ENCODE results near the gene SHROOM3. TPM values are rescaled to one million over a fixed set of nuclear protein-coding genes. Genes with fewer than 3 reads are reported as not detected.

The SHROOM3 gene
- total and polyA plus RNA-seq, 2 experiments from 2014 or later: 11.3 to 73.5 TPM

DNA sequence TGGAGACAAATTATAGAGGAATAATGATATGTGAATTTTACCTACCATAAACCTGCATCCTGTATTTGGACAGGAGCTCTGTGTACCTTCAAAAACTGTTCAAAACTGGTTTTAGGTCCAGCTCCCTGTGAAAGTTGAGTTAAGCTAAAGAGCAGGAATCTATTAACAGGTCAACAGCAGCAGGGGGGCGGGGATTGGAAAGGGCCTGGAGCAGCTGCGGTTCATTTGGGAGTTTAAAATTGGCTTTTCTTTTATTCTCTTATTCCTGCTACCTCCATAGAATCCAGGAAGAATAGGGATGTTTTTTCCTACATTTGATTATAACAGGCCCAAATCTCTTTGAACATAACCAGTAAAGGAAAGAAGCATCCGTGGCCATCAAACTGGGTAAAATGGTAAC, 23.8 kb downstream of the SHROOM3 start:
- Mint-ChIP-seq H3K27ac (peak overlapping the region; percentile 97), H3K9me3 (peaks cover 14% of the 10 kb centered on the region), H3K27me3 (ENCODE audit: insufficient read depth, low read depth, poor library complexity) (no peaks in the 10 kb centered on the region), H3K4me1 (peaks cover 26% of the 10 kb centered on the region), H3K4me3 (peak overlapping the region; percentile 38; the same call in 1 of the 3 replicates), H3K36me3 (ENCODE audit: low read depth) (peaks cover 18% of the 10 kb centered on the region)
- H3K36me3 ChIP-seq (ENCODE audit: insufficient read depth): peaks cover 6% of the 10 kb centered on the region; the same call in 1 of the 2 replicates
- ATAC-seq: peak; percentile 47
- no peaks in the 10 kb centered on the region for H3K79me2 ChIP-seq (replicated peaks; ENCODE audit: insufficient read depth)
- DNase-seq (ENCODE audit: low spot score): peak; percentile 67
- H3F3A ChIP-seq (replicated peaks; ENCODE audit: low read depth): no peaks in the 10 kb centered on the region
- no peak for TF ChIP-seq EZH2 (IDR thresholded peaks at IDR 0.05; ENCODE audit: low read depth, unreplicated experiment)
- no peak for TF ChIP-seq CREB1 (CRISPR knock-in tag; IDR thresholded peaks at IDR 0.05; ENCODE audit: low read depth)
- TF ChIP-seq JUNB (IDR thresholded peaks at IDR 0.05; ENCODE audit: unreplicated experiment): no peak
- no peak for TF ChIP-seq ZNF331 (CRISPR knock-in tag; IDR thresholded peaks at IDR 0.05; ENCODE audit: low read depth)
- TF ChIP-seq, protein P1, sequence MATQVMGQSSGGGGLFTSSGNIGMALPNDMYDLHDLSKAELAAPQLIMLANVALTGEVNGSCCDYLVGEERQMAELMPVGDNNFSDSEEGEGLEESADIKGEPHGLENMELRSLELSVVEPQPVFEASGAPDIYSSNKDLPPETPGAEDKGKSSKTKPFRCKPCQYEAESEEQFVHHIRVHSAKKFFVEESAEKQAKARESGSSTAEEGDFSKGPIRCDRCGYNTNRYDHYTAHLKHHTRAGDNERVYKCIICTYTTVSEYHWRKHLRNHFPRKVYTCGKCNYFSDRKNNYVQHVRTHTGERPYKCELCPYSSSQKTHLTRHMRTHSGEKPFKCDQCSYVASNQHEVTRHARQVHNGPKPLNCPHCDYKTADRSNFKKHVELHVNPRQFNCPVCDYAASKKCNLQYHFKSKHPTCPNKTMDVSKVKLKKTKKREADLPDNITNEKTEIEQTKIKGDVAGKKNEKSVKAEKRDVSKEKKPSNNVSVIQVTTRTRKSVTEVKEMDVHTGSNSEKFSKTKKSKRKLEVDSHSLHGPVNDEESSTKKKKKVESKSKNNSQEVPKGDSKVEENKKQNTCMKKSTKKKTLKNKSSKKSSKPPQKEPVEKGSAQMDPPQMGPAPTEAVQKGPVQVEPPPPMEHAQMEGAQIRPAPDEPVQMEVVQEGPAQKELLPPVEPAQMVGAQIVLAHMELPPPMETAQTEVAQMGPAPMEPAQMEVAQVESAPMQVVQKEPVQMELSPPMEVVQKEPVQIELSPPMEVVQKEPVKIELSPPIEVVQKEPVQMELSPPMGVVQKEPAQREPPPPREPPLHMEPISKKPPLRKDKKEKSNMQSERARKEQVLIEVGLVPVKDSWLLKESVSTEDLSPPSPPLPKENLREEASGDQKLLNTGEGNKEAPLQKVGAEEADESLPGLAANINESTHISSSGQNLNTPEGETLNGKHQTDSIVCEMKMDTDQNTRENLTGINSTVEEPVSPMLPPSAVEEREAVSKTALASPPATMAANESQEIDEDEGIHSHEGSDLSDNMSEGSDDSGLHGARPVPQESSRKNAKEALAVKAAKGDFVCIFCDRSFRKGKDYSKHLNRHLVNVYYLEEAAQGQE (IDR thresholded peaks at IDR 0.05; ENCODE audit: unreplicated experiment): no peak
- no peak for TF ChIP-seq POLR2AphosphoS5 (IDR thresholded peaks at IDR 0.05; ENCODE audit: low read depth)
- no peak for TF ChIP-seq STAT1 (IDR thresholded peaks at IDR 0.05; ENCODE audit: unreplicated experiment)
- no peak for TF ChIP-seq EZH2phosphoT487 (IDR thresholded peaks at IDR 0.05; ENCODE audit: unreplicated experiment)
- TF ChIP-seq, protein P2, sequence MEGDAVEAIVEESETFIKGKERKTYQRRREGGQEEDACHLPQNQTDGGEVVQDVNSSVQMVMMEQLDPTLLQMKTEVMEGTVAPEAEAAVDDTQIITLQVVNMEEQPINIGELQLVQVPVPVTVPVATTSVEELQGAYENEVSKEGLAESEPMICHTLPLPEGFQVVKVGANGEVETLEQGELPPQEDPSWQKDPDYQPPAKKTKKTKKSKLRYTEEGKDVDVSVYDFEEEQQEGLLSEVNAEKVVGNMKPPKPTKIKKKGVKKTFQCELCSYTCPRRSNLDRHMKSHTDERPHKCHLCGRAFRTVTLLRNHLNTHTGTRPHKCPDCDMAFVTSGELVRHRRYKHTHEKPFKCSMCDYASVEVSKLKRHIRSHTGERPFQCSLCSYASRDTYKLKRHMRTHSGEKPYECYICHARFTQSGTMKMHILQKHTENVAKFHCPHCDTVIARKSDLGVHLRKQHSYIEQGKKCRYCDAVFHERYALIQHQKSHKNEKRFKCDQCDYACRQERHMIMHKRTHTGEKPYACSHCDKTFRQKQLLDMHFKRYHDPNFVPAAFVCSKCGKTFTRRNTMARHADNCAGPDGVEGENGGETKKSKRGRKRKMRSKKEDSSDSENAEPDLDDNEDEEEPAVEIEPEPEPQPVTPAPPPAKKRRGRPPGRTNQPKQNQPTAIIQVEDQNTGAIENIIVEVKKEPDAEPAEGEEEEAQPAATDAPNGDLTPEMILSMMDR (conservative IDR thresholded peaks at IDR 0.05; ENCODE audit: low read depth in 2 of 2): no peak
- TF ChIP-seq, protein P3, sequence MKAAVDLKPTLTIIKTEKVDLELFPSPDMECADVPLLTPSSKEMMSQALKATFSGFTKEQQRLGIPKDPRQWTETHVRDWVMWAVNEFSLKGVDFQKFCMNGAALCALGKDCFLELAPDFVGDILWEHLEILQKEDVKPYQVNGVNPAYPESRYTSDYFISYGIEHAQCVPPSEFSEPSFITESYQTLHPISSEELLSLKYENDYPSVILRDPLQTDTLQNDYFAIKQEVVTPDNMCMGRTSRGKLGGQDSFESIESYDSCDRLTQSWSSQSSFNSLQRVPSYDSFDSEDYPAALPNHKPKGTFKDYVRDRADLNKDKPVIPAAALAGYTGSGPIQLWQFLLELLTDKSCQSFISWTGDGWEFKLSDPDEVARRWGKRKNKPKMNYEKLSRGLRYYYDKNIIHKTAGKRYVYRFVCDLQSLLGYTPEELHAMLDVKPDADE (IDR thresholded peaks at IDR 0.05): no peak
- no peak for TF ChIP-seq NANOG (IDR thresholded peaks at IDR 0.05; ENCODE audit: borderline replicate concordance)
- TF ChIP-seq, protein P4, sequence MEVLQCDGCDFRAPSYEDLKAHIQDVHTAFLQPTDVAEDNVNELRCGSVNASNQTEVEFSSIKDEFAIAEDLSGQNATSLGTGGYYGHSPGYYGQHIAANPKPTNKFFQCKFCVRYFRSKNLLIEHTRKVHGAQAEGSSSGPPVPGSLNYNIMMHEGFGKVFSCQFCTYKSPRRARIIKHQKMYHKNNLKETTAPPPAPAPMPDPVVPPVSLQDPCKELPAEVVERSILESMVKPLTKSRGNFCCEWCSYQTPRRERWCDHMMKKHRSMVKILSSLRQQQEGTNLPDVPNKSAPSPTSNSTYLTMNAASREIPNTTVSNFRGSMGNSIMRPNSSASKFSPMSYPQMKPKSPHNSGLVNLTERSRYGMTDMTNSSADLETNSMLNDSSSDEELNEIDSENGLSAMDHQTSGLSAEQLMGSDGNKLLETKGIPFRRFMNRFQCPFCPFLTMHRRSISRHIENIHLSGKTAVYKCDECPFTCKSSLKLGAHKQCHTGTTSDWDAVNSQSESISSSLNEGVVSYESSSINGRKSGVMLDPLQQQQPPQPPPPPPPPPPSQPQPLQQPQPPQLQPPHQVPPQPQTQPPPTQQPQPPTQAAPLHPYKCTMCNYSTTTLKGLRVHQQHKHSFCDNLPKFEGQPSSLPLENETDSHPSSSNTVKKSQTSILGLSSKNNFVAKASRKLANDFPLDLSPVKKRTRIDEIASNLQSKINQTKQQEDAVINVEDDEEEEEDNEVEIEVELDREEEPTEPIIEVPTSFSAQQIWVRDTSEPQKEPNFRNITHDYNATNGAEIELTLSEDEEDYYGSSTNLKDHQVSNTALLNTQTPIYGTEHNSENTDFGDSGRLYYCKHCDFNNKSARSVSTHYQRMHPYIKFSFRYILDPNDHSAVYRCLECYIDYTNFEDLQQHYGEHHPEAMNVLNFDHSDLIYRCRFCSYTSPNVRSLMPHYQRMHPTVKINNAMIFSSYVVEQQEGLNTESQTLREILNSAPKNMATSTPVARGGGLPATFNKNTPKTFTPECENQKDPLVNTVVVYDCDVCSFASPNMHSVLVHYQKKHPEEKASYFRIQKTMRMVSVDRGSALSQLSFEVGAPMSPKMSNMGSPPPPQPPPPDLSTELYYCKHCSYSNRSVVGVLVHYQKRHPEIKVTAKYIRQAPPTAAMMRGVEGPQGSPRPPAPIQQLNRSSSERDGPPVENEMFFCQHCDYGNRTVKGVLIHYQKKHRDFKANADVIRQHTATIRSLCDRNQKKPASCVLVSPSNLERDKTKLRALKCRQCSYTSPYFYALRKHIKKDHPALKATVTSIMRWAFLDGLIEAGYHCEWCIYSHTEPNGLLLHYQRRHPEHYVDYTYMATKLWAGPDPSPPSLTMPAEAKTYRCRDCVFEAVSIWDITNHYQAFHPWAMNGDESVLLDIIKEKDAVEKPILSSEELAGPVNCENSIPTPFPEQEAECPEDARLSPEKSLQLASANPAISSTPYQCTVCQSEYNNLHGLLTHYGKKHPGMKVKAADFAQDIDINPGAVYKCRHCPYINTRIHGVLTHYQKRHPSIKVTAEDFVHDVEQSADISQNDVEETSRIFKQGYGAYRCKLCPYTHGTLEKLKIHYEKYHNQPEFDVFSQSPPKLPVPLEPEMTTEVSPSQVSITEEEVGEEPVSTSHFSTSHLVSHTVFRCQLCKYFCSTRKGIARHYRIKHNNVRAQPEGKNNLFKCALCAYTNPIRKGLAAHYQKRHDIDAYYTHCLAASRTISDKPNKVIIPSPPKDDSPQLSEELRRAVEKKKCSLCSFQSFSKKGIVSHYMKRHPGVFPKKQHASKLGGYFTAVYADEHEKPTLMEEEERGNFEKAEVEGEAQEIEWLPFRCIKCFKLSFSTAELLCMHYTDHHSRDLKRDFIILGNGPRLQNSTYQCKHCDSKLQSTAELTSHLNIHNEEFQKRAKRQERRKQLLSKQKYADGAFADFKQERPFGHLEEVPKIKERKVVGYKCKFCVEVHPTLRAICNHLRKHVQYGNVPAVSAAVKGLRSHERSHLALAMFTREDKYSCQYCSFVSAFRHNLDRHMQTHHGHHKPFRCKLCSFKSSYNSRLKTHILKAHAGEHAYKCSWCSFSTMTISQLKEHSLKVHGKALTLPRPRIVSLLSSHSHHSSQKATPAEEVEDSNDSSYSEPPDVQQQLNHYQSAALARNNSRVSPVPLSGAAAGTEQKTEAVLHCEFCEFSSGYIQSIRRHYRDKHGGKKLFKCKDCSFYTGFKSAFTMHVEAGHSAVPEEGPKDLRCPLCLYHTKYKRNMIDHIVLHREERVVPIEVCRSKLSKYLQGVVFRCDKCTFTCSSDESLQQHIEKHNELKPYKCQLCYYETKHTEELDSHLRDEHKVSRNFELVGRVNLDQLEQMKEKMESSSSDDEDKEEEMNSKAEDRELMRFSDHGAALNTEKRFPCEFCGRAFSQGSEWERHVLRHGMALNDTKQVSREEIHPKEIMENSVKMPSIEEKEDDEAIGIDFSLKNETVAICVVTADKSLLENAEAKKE (CRISPR knock-in tag; IDR thresholded peaks at IDR 0.05): no peak
- TF ChIP-seq ZNF114 (CRISPR knock-in tag; IDR thresholded peaks at IDR 0.05): no peak
- H3K27me3 ChIP-seq (ENCODE audit: insufficient read depth): no peaks in the 10 kb centered on the region
- no peak overlapping the region for H2AFZ ChIP-seq
- H3K27ac ChIP-seq (ENCODE audit: low read depth): peak overlapping the region; percentile 88
- peaks cover 21% of the 10 kb centered on the region; the same call in 1 of the 2 replicates for H3K4me1 ChIP-seq (ENCODE audit: insufficient read depth)
- H4K20me1 ChIP-seq (replicated peaks; ENCODE audit: insufficient read depth): no peaks in the 10 kb centered on the region
- H3K9me2 ChIP-seq (ENCODE audit: insufficient read depth): no peaks in the 10 kb centered on the region
- H3K4me3 ChIP-seq: no peak overlapping the region
- H3K4me2 ChIP-seq: peak overlapping the region; percentile 38

Data from GM23338 (cell line).